Measurements from ENCODE around the gene ZNF581.

The ZNF581 gene

GRCh38 chr19:55684946-55685681 is 41.7 kb downstream of the ZNF581 start:
- DNase-seq: no peak

- no peak for DNase-seq
Observed at GRCh38 chr19:55685776-55686175, 42.3 kb downstream of the ZNF581 start.

- DNase-seq: no peak
Observed at GRCh38 chr19:55686311-55687050, 43.0 kb downstream of the ZNF581 start.

DNA sequence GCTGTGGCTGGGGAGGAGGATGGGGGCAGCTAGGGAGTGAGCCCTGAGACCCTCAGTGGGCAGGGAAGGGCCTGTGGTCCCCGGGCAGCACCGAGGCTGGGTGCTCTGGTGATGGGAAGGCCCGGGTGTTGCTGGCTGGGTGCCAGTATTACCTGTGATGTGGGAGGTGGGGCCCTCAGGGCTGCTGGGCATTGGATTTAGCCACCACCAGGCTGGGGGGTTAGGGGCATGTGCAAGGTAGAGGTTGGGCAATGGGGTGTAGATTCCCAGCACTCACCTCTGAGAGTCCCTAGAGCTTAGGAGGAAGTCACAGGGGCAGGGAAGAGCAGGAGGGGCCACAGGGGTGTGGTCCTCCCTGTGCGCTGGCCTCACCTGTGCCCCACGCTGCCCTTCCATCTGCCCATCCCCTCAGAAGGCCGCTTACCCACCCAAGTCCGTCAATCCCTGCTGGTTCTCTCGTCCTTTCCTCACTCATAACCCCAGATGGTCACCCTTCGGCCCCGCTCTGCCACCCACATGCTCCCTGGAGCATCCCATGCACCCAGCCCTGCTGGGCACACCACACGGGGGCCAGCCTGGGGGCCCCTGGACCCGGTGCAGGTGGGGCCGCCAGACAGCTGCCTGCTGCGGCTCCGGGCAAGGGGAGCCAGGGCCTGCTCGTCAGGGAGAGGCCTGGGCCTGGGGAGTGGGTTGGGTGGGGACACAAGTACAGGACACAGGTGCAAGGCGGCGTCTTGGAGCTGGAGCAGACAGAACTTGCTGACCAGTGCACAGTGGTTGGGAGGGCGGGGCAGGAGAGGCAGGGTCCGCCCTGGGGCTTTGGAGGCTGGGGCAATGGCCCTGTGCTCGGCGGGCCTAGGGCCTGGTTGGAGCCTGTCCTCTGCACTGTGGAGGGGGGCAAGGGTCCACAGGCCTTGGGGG is 44.1 kb downstream of the ZNF581 start:
- no peak for DNase-seq

DNA sequence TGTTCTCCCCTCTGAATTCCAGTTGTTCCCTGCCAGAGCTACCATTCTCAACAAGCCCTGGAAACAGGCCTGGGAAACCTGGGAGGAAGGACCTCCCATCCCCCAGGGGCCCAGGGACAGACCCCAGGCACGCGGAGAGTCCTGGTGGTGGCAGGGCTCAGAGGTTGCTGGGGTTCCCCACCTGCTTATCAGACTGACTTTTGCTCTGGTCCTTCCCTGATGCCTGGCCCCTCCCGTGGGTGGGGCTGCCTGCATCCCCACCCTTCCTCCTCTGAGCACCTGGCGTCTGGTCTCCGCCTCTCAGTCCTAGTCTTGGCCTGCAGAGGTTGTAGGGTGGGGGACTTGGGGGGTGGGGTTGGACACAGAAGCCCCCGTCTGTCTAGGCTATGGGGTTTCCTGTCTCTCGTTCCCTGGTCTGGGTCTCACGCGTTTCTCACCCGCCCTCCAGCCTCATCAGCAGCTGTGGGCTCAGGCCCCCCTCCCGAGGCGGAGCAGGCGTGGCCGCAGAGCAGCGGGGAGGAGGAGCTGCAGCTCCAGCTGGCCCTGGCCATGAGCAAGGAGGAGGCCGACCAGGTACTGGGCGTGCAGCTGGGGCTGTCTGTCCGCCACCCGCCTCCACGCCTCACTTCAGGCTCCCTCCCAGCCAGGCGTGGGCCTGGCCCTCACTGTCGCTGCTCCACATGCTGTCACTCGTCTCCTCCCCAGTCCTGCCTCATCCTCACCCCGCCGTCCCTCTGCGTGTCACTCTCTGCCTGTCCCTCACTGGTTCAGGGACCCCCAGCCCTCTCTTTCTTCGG is 45.2 kb downstream of the ZNF581 start:
- DNase-seq: no peak

DNA sequence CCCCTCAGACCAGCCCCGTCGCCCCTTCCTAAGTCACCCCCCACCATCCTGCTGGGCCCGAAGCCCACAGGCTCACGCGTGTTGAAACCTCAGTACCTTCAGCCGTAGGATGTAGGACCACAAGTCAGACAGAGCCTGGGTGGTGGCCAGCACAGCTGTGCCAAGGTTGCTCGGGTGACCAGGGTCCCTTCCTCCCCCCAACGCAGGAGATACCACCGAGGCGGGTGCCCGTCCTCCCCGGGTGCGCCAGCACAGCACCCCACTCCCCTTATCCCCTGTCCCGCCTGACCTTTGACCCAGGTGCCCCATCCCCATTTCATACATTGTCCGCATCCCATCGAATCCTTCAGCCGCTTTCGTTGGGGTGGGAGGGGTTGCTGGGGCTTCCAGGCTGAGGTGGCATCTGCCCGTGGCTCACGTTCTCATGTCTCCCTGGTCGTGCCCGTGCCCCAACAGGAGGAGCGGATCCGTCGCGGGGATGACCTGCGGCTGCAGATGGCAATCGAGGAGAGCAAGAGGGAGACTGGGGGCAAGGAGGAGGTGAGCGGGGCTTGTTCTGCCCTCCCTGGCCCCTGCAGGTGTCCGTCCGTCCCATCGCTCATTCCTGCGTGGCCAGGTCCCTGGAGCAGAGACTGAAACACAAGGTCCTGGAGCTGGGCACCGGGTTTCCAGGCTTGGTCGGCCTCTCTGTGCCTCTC is 46.1 kb downstream of the ZNF581 start:
- DNase-seq: no peak

- no peak for DNase-seq
Observed at GRCh38 chr19:55690109-55690768, 46.8 kb downstream of the ZNF581 start.

GRCh38 chr19:55690769-55691545 is 47.5 kb downstream of the ZNF581 start:
- no peak for DNase-seq

GRCh38 chr19:55691561-55692481 is 48.4 kb downstream of the ZNF581 start:
- DNase-seq: no peak

GRCh38 chr19:55692681-55693081 is 49.2 kb downstream of the ZNF581 start:
- DNase-seq: no peak

DNA sequence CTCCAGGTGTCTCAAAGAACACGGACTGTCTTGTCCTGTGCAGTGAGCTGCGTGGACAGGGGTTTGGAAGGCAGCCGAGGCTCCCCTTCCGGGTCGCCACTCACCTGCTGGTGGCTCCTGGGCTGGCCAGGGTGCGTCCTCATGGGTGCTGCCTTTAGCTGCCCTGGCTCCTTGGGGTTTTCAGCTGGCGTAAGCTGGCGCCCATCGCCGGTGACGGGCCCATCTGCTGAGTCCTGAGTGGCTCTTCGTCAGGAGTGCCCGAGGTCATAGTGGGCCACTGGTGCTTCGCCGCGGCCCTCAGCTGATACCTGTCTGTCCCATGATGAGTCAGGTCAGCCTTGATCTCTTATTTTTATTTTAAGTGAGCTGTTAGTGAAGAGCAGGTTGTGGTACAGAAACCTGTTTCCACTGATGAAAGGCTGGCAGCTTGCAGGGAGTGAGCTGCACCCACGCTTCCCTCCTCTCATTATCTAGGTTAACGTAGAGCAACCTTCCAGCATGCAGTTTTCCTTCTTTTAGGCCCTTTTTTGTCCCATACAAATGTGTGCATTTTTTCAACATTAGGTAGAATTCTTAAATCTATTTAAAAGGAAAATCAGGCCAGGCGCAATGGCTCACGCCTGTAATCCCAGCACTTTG is 50.0 kb downstream of the ZNF581 start:
- no peak for DNase-seq

DNA sequence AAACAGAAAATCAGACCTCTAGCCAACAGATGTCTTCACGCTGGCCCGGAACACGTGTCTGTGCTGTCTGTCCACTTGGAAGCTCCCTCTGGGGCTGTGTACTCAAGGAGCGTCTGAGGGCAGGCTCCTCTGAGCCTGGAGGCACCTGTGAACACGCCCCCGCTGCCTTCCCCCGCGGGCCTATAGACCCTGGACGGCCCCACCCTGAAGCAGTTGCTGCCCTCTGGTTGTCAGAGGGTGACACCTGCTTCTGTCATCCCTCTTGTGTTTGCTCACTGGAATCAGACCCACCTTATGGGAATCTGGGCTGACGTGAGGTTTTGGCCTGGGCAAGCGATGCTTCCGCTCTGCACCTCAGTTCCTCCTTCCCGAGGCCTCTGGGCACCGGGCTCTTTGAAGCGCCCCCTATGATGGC is 50.8 kb downstream of the ZNF581 start:
- no peak for DNase-seq

DNA sequence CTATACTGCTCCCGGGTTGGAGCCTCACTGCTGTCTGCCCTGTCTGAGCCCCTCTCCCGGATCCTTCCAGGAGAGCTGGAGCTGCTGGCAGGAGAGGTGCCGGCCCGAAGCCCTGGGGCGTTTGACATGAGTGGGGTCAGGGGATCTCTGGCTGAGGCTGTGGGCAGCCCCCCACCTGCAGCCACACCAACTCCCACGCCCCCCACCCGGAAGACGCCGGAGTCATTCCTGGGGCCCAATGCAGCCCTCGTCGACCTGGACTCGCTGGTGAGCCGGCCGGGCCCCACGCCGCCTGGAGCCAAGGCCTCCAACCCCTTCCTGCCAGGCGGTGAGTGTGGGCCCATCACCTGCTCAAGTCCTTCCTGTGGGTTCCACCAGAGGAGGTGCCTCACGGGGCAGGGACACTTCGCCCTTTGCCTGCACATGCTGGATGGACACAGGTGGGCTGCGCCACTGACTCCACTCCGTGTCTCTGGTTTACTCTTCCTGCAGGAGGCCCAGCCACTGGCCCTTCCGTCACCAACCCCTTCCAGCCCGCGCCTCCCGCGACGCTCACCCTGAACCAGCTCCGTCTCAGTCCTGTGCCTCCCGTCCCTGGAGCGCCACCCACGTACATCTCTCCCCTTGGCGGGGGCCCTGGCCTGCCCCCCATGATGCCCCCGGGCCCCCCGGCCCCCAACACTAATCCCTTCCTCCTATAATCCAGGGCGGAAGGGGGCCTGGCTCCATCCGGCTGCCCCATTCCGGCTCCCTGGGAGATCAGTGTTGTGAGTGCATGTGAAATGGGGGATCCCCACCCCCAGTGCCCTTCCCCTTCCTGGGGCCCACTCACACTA is 51.4 kb downstream of the ZNF581 start:
- no peak for DNase-seq
